ENCODE results near the gene VPS25. TPM values are rescaled to one million over a fixed set of nuclear protein-coding genes. Genes with fewer than 3 reads are reported as not detected.

Gene VPS25
- total RNA-seq, 1 donor from 2014 or later: 65.3 TPM

DNA sequence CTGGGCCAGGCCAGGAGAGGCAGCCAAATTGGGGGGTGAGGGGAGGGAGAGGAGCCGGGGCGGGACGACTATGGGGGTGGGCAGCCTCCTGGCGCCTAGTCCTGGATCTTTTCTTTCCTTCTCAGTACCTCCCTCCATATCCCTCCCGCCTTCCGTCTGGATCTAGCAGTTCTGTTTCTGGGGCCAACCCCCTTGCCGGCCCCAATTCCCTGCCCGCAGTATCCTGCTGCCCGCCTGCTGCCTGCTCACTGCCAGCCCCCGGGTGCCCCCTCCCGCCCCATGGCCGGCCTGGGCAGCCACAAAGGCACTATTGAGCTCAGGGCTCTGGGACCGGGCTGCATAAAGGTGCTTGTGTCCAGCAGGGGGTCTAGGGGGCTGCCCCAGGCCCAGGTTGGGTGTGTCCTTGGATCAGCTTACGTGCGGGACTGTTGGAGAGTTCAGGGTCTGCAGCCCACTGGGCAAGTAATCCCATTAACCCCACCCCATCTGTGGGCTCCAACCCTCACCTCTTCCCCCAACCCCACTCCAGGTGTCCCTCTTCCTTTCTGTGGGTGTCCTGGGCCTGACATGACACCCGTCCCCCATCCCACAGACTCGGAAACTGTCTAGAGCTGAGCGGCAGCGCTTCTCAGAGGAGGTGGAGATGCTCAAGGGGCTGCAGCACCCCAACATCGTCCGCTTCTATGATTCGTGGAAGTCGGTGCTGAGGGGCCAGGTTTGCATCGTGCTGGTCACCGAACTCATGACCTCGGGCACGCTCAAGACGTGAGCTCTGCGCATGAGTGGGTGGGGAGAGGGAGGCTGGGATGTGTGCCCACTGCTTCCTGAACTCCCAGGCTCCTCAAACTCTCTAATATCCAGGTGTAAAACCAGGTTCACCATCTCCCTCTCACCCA is 9.2 kb downstream of the VPS25 start:
- Histone ChIP-seq H3K36me3 (ENCODE audit: control insufficient read depth, insufficient read depth, low read length) (peaks cover 8% of the 10 kb centered on the region), H3K4me3 (ENCODE audit: low read depth, low read length) (no peak overlapping the region), H3K27me3 (ENCODE audit: control insufficient read depth, insufficient read depth, low read length) (peaks cover 6% of the 10 kb centered on the region)
- TF ChIP-seq, protein P1, sequence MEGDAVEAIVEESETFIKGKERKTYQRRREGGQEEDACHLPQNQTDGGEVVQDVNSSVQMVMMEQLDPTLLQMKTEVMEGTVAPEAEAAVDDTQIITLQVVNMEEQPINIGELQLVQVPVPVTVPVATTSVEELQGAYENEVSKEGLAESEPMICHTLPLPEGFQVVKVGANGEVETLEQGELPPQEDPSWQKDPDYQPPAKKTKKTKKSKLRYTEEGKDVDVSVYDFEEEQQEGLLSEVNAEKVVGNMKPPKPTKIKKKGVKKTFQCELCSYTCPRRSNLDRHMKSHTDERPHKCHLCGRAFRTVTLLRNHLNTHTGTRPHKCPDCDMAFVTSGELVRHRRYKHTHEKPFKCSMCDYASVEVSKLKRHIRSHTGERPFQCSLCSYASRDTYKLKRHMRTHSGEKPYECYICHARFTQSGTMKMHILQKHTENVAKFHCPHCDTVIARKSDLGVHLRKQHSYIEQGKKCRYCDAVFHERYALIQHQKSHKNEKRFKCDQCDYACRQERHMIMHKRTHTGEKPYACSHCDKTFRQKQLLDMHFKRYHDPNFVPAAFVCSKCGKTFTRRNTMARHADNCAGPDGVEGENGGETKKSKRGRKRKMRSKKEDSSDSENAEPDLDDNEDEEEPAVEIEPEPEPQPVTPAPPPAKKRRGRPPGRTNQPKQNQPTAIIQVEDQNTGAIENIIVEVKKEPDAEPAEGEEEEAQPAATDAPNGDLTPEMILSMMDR (IDR thresholded peaks at IDR 0.05; ENCODE audit: insufficient read depth, low read length, severe bottlenecking): no peak
- FAIRE-seq (no peak), DNase-seq (ENCODE audit: low read depth) (no peak)

DNA sequence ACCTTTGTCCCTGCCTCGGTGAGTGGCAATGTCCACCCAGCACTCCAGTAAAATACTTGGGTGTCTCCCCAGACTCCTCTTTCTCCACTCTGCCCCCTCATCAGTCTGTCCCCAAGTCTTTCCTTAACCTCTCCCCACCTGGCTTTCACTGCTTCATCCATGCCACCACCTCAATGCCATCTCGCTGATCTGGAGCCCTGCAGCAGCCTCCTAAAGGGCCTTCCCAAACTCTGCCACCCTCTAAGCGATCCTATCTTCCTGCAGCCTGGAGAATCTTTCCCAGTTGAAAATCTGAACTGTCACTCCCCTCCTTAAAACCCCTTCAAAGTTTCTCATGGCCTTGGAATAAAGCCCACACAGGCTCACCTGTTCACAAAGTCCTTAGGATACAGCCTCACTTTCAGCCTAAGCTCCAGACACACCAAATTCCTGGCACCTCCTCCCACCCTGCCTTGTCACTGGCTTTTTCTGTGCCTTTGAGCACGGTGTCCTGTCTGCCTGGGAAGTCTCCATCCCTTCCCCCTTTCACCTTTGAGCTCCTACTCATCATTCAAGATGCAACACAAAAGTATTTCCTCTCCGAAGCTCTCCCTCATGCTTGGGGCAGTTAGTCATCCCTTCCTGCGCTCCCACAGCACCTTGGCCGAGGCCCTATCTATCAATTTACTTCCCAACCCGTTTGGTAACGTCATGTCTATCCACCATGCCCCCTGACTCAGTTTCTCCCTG is 10.0 kb downstream of the VPS25 start:
- DNase-seq (ENCODE audit: low read depth) (peak; percentile 89), FAIRE-seq (peak; percentile 83)
- Histone ChIP-seq H3K4me3 (ENCODE audit: low read depth, low read length) (no peak overlapping the region), H3K27me3 (ENCODE audit: control insufficient read depth, insufficient read depth, low read length) (peaks cover 6% of the 10 kb centered on the region), H3K36me3 (ENCODE audit: control insufficient read depth, insufficient read depth, low read length) (peaks cover 6% of the 10 kb centered on the region)
- TF ChIP-seq, protein P1 (IDR thresholded peaks at IDR 0.05; ENCODE audit: insufficient read depth, low read length, severe bottlenecking): no peak

DNA sequence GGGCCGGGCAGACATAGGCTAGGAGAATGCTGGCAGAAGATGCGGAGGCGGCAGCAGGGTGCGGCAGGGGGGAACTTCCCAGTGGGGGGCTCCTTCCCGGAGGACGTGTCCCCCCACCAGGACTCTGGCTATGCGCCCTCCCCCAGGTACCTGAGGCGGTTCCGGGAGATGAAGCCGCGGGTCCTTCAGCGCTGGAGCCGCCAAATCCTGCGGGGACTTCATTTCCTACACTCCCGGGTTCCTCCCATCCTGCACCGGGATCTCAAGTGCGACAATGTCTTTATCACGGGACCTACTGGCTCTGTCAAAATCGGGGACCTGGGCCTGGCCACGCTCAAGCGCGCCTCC is 10.5 kb downstream of the VPS25 start:
- H3K4me3 ChIP-seq (ENCODE audit: low read depth, low read length): no peak overlapping the region
- TF ChIP-seq, protein P1 (IDR thresholded peaks at IDR 0.05; ENCODE audit: insufficient read depth, low read length, severe bottlenecking): no peak
- H3K36me3 ChIP-seq (ENCODE audit: control insufficient read depth, insufficient read depth, low read length): peaks cover 2% of the 10 kb centered on the region
- H3K27me3 ChIP-seq (ENCODE audit: control insufficient read depth, insufficient read depth, low read length): peaks cover 6% of the 10 kb centered on the region
- no peak for DNase-seq (ENCODE audit: low read depth)
- no peak for FAIRE-seq

DNA sequence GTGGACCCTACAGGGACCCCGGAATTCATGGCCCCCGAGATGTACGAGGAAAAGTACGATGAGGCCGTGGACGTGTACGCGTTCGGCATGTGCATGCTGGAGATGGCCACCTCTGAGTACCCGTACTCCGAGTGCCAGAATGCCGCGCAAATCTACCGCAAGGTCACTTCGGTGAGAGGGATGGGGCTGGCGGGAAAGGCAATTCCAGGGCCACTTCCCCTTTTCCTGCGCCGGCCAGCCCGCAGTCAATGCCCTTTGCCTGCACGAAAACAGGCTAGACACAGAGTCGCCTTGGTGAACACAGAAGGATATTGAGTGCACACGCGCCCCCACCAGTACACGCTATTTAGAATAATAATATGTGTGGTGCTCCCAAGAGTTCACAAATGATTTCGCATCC is 11.2 kb downstream of the VPS25 start:
- H3K4me3 ChIP-seq (ENCODE audit: low read depth, low read length): no peak overlapping the region
- H3K36me3 ChIP-seq (ENCODE audit: control insufficient read depth, insufficient read depth, low read length): no peaks in the 10 kb centered on the region
- peaks cover 6% of the 10 kb centered on the region for H3K27me3 ChIP-seq (ENCODE audit: control insufficient read depth, insufficient read depth, low read length)
- DNase-seq (ENCODE audit: low read depth) (no peak), FAIRE-seq (no peak)
- TF ChIP-seq, protein P1 (IDR thresholded peaks at IDR 0.05; ENCODE audit: insufficient read depth, low read length, severe bottlenecking): no peak

DNA sequence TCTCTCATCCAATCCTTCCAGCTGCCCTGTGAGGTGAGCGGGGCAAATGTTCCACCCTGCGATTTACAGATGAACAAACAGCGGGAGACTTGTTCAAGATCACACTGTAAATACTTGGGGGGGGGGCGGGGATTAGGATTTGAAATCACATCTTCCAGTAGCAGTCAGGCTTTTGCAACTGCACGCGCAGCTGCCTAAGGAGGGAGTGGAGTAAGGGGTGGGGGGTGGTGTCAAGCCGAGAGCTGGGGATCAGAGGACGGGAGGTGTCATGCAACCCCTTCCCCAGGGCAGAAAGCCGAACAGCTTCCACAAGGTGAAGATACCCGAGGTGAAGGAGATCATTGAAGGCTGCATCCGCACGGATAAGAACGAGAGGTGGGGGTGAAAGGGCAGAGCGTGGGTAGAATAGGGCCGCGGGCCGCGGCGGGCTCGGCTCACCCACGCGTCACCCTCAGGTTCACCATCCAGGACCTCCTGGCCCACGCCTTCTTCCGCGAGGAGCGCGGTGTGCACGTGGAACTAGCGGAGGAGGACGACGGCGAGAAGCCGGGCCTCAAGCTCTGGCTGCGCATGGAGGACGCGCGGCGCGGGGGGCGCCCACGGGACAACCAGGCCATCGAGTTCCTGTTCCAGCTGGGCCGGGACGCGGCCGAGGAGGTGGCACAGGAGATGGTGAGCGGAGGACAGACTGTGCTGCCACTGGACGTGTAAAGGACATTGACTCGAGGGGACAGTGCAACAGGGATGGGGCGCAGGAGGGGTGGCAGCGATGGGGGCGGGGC is 11.8 kb downstream of the VPS25 start:
- peaks cover 6% of the 10 kb centered on the region for H3K27me3 ChIP-seq (ENCODE audit: control insufficient read depth, insufficient read depth, low read length)
- no peak for DNase-seq (ENCODE audit: low read depth)
- no peaks in the 10 kb centered on the region for H3K36me3 ChIP-seq (ENCODE audit: control insufficient read depth, insufficient read depth, low read length)
- no peak for FAIRE-seq
- TF ChIP-seq, protein P1 (IDR thresholded peaks at IDR 0.05; ENCODE audit: insufficient read depth, low read length, severe bottlenecking): no peak
- H3K4me3 ChIP-seq (ENCODE audit: low read depth, low read length): no peak overlapping the region
